KG1 (cell line): Measurements from ENCODE around the gene IL17RE.
"Not testable (repeated sequence)": the region's sequence is repeated elsewhere in the genome, so short reads cannot be mapped to it uniquely, and the experiment has no call there.

ENCODE experiments used
- DNase-seq: peaks from one replicate; lab custom pipeline; 2025; lab: John Stamatoyannopoulos, UW

Gene IL17RE

GRCh38 chr3:9902372-9903237 lies at the start of gene IL17RE:
Gene IL17RE (plus strand): TSS chr3:9902848. CDS start chr3:9902933, 85 bp downstream.
- no peak for DNase-seq

- DNase-seq, result not testable (repeated sequence)
Observed at GRCh38 chr3:9854291-9854940, 48.2 kb upstream of the IL17RE start.

GRCh38 chr3:9855594-9855993 lies 47.1 kb upstream of the IL17RE start:
- no peak for DNase-seq

- no peak for DNase-seq
Observed at GRCh38 chr3:9859530-9860025, 43.1 kb upstream of the IL17RE start.

- no peak for DNase-seq
Observed at GRCh38 chr3:9861201-9861600, 41.4 kb upstream of the IL17RE start.

- DNase-seq, result no peak
Observed at GRCh38 chr3:9861626-9862130, 41.0 kb upstream of the IL17RE start.

GRCh38 chr3:9862391-9863057 lies 40.1 kb upstream of the IL17RE start:
- DNase-seq, result no peak

GRCh38 chr3:9863058-9863772 lies 39.4 kb upstream of the IL17RE start:
- no peak for DNase-seq

- DNase-seq, result no peak
Observed at GRCh38 chr3:9864200-9864927, 38.3 kb upstream of the IL17RE start.

- not testable (repeated sequence) for DNase-seq
Observed at GRCh38 chr3:9865125-9865637, 37.5 kb upstream of the IL17RE start.

- DNase-seq, result no peak
Observed at GRCh38 chr3:9866639-9867038, 36.0 kb upstream of the IL17RE start.

- no peak for DNase-seq
Observed at GRCh38 chr3:9867106-9867505, 35.5 kb upstream of the IL17RE start.

GRCh38 chr3:9869955-9870354 lies 32.7 kb upstream of the IL17RE start:
- DNase-seq, result no peak

- DNase-seq, result no peak
Observed at GRCh38 chr3:9870978-9871377, 31.7 kb upstream of the IL17RE start.

GRCh38 chr3:9872067-9872466 lies 30.6 kb upstream of the IL17RE start:
- DNase-seq, result not testable (repeated sequence)

- no peak for DNase-seq
Observed at GRCh38 chr3:9875448-9875847, 27.2 kb upstream of the IL17RE start.

- not testable (repeated sequence) for DNase-seq
Observed at GRCh38 chr3:9876255-9876654, 26.4 kb upstream of the IL17RE start.

GRCh38 chr3:9876991-9877390 lies 25.7 kb upstream of the IL17RE start:
- no peak for DNase-seq

GRCh38 chr3:9878700-9879099 lies 23.9 kb upstream of the IL17RE start:
- no peak for DNase-seq

GRCh38 chr3:9879830-9880549 lies 22.7 kb upstream of the IL17RE start, which contains the start of gene CIDEC:
Gene CIDEC (minus strand): TSS chr3:9880253. CDS start chr3:9878486, 1,767 bp downstream.
- no peak for DNase-seq
